ENCODE results near the gene MSTO1. TPM values are rescaled to one million over a fixed set of nuclear protein-coding genes. Genes with fewer than 3 reads are reported as not detected.

MSTO1 gene
- total and polyA plus RNA-seq, 2 of the 4 experiments (the other 2 are of a cell fraction) = 21.7 to 38.3 TPM

DNA sequence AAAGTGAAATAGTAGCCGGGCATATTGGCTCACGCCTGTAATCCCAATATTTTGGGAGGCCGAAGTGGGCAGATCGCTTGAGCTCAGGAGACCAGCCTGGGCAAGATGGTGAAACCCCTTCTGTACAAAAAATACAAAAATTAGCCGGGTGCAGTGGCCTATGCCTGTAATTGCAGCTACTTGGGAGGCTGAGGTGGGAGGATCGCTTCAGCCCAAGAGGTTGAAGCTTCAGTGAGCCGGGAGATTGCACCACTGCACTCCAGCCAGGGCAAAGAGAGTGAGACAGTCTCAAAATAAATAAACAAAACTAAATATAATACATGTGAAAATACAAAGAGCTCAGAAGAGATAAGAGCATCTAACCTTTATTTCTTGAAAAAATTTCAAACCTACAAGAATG, 2.3 kb upstream of the MSTO1 start:
- no peak overlapping the region for H2AK9ac ChIP-seq (replicated peaks; ENCODE audit: low read depth, low read length, poor library complexity)
- no peak overlapping the region for H3K18ac ChIP-seq (ENCODE audit: low read depth, low read length)
- H4K8ac ChIP-seq (ENCODE audit: low read depth in 2 of 2, low read length in 2 of 2) = no peak overlapping the region
- BruUV-seq (replicated peaks) = no TSS peak
- no peak overlapping the region for H3K4me2 ChIP-seq (ENCODE audit: low read depth, low read length)
- dilution Hi-C loops (cut with HindIII; ENCODE audit: low sequenced_read_pairs, unreplicated experiment) = no loop called here
- no peak overlapping the region for H3K9ac ChIP-seq (ENCODE audit: low read depth, low read length)
- H3K4me1 ChIP-seq (ENCODE audit: control insufficient read depth, insufficient read depth, low read length) = no peaks in the 10 kb centered on the region
- no peak overlapping the region for H2BK20ac ChIP-seq (ENCODE audit: low read depth, low read length)
- H3K36me3 ChIP-seq (ENCODE audit: control insufficient read depth, insufficient read depth, low read length) = peaks cover 5% of the 10 kb centered on the region; the same call in 1 of the 2 replicates
- DNase-seq (peak; percentile 18), ATAC-seq (ENCODE audit: low read depth) (no peak)
- H2BK15ac ChIP-seq (ENCODE audit: low read depth, low read length) = no peak overlapping the region
- no peak overlapping the region for H3K23ac ChIP-seq (ENCODE audit: low read depth, low read length)
- H2BK5ac ChIP-seq (ENCODE audit: low read depth, low read length, poor library complexity, severe bottlenecking) = no peak overlapping the region
- ChIA-PET CTCF (no interaction called here), POLR2A (ENCODE audit: unreplicated experiment) (no interaction called here)
- no peaks in the 10 kb centered on the region for H3K79me1 ChIP-seq (ENCODE audit: low read depth in 1 of 2, low read length in 2 of 2)
- H2AK5ac ChIP-seq (ENCODE audit: low read depth, low read length) = no peak overlapping the region
- H3K27me3 ChIP-seq (ENCODE audit: control insufficient read depth, insufficient read depth, low read length) = no peaks in the 10 kb centered on the region
- no peak overlapping the region for H3K27ac ChIP-seq (ENCODE audit: insufficient read depth, low read length)
- H3K4ac ChIP-seq (ENCODE audit: low read depth, low read length) = no peak overlapping the region
- no peak overlapping the region for H4K5ac ChIP-seq (ENCODE audit: low read depth, low read length)
- no CpG with 5 or more reads among the region's 7 CpGs for WGBS, 2 experiments (ENCODE audit: extremely low coverage in 2 of 2, insufficient read length in 1 of 2)
- intact Hi-C loops (cut with micrococcal nuclease) = loop anchor here (5.0 kb wide), 1 partner anchor 40 kb away; no protein-coding TSS in a partner anchor
- no peaks in the 10 kb centered on the region for H3K9me3 ChIP-seq (ENCODE audit: control insufficient read depth, insufficient read depth, low read length)
- no peak overlapping the region for H4K91ac ChIP-seq (ENCODE audit: insufficient read depth, low read depth, low read length)
- H3K9me1 ChIP-seq (ENCODE audit: insufficient read depth, low read length) = no peaks in the 10 kb centered on the region
- no peak overlapping the region for H2AFZ ChIP-seq (replicated peaks; ENCODE audit: low read length, poor library complexity)
- in situ Hi-C loops (cut with MboI; ENCODE audit: low sequenced_read_pairs) = no loop called here
- no peak overlapping the region for H3K14ac ChIP-seq (replicated peaks; ENCODE audit: low read depth, low read length)
- peak; percentile 54 for TF ChIP-seq CEBPB (IDR thresholded peaks at IDR 0.05; ENCODE audit: low read depth, low read length)
- TF ChIP-seq, protein P1, sequence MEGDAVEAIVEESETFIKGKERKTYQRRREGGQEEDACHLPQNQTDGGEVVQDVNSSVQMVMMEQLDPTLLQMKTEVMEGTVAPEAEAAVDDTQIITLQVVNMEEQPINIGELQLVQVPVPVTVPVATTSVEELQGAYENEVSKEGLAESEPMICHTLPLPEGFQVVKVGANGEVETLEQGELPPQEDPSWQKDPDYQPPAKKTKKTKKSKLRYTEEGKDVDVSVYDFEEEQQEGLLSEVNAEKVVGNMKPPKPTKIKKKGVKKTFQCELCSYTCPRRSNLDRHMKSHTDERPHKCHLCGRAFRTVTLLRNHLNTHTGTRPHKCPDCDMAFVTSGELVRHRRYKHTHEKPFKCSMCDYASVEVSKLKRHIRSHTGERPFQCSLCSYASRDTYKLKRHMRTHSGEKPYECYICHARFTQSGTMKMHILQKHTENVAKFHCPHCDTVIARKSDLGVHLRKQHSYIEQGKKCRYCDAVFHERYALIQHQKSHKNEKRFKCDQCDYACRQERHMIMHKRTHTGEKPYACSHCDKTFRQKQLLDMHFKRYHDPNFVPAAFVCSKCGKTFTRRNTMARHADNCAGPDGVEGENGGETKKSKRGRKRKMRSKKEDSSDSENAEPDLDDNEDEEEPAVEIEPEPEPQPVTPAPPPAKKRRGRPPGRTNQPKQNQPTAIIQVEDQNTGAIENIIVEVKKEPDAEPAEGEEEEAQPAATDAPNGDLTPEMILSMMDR (conservative IDR thresholded peaks at IDR 0.05; ENCODE audit: low read depth, low read length) = no peak
- no peaks in the 10 kb centered on the region for H4K20me1 ChIP-seq (ENCODE audit: insufficient read depth, low read length)
- no peak overlapping the region for H3K4me3 ChIP-seq (ENCODE audit: insufficient read depth, low read depth, low read length)
- no peak overlapping the region for H2BK120ac ChIP-seq (ENCODE audit: low read depth, low read length)
- no peak overlapping the region for H3K56ac ChIP-seq (ENCODE audit: extremely low read depth, insufficient read depth, low read length)

Measured in IMR-90 (cell line).